GM23338 (cell line): ENCODE results near the gene SDC1.

Source experiments
- CREB1 ChIP-seq: fragments of 250-450 bp; sonication (Bioruptor Pico); IDR thresholded peaks from 2 replicates; pipeline ENCODE4 v1.5.0; 2020; ENCODE audit warnings: low read depth, mild to moderate bottlenecking, moderate library complexity
- EZH2 ChIP-seq: fragments of 200-600 bp; sonication (generic); IDR thresholded peaks from one replicate; pipeline ENCODE4 v1.8.0; 2017; ENCODE audit warnings: antibody characterized with exemption, mild to moderate bottlenecking, low read depth; ENCODE audit not compliant: unreplicated experiment
- EZH2phosphoT487 ChIP-seq: fragments of 200-600 bp; sonication (generic); IDR thresholded peaks from one replicate; pipeline ENCODE4 v1.8.1; 2018; ENCODE audit warnings: antibody characterized with exemption; ENCODE audit not compliant: unreplicated experiment
- JUNB ChIP-seq: IDR thresholded peaks from one replicate; pipeline ENCODE4 v1.6.1; 2016; ENCODE audit warnings: antibody characterized with exemption; ENCODE audit not compliant: unreplicated experiment
- POLR2AphosphoS5 ChIP-seq: IDR thresholded peaks from 2 replicates; pipeline ENCODE4 v1.6.1; 2016; ENCODE audit warnings: antibody characterized with exemption, low read depth
- REST ChIP-seq: IDR thresholded peaks from one replicate; pipeline ENCODE4 v1.6.1; 2018; ENCODE audit warnings: antibody characterized with exemption; ENCODE audit not compliant: unreplicated experiment
- ZNF331 ChIP-seq: fragments of 250-450 bp; sonication (Bioruptor Pico); IDR thresholded peaks from 2 replicates; pipeline ENCODE4 v1.5.0; 2020; ENCODE audit warnings: low read depth, mild to moderate bottlenecking, moderate library complexity
- TF ChIP-seq, protein P1 (sequence below), 2 experiments: fragments of 200-600 bp in 1 of 2; sonication (generic) in 1 of 2; conservative IDR thresholded peaks; 2 replicates each; pipeline versions ENCODE4 v1.5.1 to v1.6.1; 2016 to 2017; ENCODE audit warnings: antibody characterized with exemption in 2 of 2, low read depth in 2 of 2, mild to moderate bottlenecking in 2 of 2, moderate library complexity in 1 of 2

- TF ChIP-seq JUNB (no peak), POLR2AphosphoS5 (no peak), EZH2phosphoT487 (no peak), REST (no peak), ZNF331 (no peak), EZH2 (no peak), CREB1 (CRISPR knock-in tag) (no peak)
- TF ChIP-seq, protein P1, sequence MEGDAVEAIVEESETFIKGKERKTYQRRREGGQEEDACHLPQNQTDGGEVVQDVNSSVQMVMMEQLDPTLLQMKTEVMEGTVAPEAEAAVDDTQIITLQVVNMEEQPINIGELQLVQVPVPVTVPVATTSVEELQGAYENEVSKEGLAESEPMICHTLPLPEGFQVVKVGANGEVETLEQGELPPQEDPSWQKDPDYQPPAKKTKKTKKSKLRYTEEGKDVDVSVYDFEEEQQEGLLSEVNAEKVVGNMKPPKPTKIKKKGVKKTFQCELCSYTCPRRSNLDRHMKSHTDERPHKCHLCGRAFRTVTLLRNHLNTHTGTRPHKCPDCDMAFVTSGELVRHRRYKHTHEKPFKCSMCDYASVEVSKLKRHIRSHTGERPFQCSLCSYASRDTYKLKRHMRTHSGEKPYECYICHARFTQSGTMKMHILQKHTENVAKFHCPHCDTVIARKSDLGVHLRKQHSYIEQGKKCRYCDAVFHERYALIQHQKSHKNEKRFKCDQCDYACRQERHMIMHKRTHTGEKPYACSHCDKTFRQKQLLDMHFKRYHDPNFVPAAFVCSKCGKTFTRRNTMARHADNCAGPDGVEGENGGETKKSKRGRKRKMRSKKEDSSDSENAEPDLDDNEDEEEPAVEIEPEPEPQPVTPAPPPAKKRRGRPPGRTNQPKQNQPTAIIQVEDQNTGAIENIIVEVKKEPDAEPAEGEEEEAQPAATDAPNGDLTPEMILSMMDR (conservative IDR thresholded peaks at IDR 0.05; ENCODE audit: low read depth in 2 of 2) = no peak
These were observed 21.3 kb downstream of the SDC1 start for GRCh38 chr2:20203521-20204225.
